Caco-2 (cell line): ENCODE data around the gene ISOC2. TPM values are rescaled to one million over a fixed set of nuclear protein-coding genes. Genes with fewer than 3 reads are reported as not detected.

Experiments used
- BruUV-seq: library from RNA; stranded (reverse); fragments of 400-500 nt; replicated peaks from 2 replicates; lab custom pipeline; 2021; lab: Mats Ljungman, UMichigan
- CTCF ChIA-PET: fragments of 300-600 bp; sonication (Branson Sonifier 250); formaldehyde crosslinking; loops from one replicate; lab custom pipeline; 2022; ENCODE audit warnings: antibody characterized with exemption; lab: Charles Lee
- POLR2A ChIA-PET: fragments of 300-600 bp; sonication (Branson Sonifier 250); formaldehyde crosslinking; loops from one replicate; lab custom pipeline; 2022; ENCODE audit warnings: antibody characterized with exemption; lab: Charles Lee
- DNase-seq, 2 experiments: peaks; one replicate each; pipeline versions ENCODE4 v3.0.0 to v3.0.0-alpha.2; 2020 to 2022
- H3K27me3 ChIP-seq: replicated peaks from 2 replicates; pipeline ENCODE4 v1.6.0; 2011; ENCODE audit warnings: low read length; ENCODE audit not compliant: control insufficient read depth, insufficient read depth
- H3K36me3 ChIP-seq: 2 replicates; pipeline ENCODE4 v1.5.1; 2011; ENCODE audit warnings: low read length; ENCODE audit not compliant: control insufficient read depth, insufficient read depth
- H3K4me1 ChIP-seq: fragments of 250-450 bp; sonication (Bioruptor Pico); 2 replicates; pipeline ENCODE4 v1.5.1; 2020; ENCODE audit warnings: mild to moderate bottlenecking
- H3K4me3 ChIP-seq: 2 replicates; pipeline ENCODE4 v1.5.1; 2011; ENCODE audit warnings: low read depth, mild to moderate bottlenecking, control low read depth, low read length
- H3K9me3 ChIP-seq: fragments of 250-450 bp; sonication (Bioruptor Pico); 2 replicates; pipeline ENCODE4 v1.5.1; 2020; ENCODE audit warnings: mild to moderate bottlenecking, moderate library complexity
- H3K27ac Mint-ChIP-seq: one replicate; pipeline ENCODE4 v1.8.0; 2022; ENCODE audit warnings: mixed read lengths; ENCODE audit not compliant: unreplicated experiment
- H3K27me3 Mint-ChIP-seq: one replicate; pipeline ENCODE4 v1.8.0; 2022; ENCODE audit warnings: mixed read lengths; ENCODE audit not compliant: insufficient read depth, unreplicated experiment
- H3K36me3 Mint-ChIP-seq: one replicate; pipeline ENCODE4 v1.8.0; 2022; ENCODE audit warnings: mild to moderate bottlenecking, mixed read lengths; ENCODE audit not compliant: insufficient read depth, unreplicated experiment
- H3K4me1 Mint-ChIP-seq: one replicate; pipeline ENCODE4 v1.8.0; 2022; ENCODE audit warnings: low read depth, mixed read lengths; ENCODE audit not compliant: unreplicated experiment
- H3K4me3 Mint-ChIP-seq: one replicate; pipeline ENCODE4 v1.8.0; 2022; ENCODE audit warnings: mild to moderate bottlenecking, moderate library complexity, mixed read lengths; ENCODE audit not compliant: unreplicated experiment
- H3K9me3 Mint-ChIP-seq: one replicate; pipeline ENCODE4 v1.8.0; 2022; ENCODE audit warnings: mixed read lengths; ENCODE audit not compliant: unreplicated experiment
- intact Hi-C: fragments of 100-400 bp; cut with micrococcal nuclease; formaldehyde crosslinking; loops from one replicate; pipeline ENCODE4 v1.10.0; 2022; ENCODE audit not compliant: unreplicated experiment
- total RNA-seq: library from RNA; stranded (reverse); gene quantifications from 2 replicates; pipeline ENCODE4 v1.2.3, GENCODE V29; 2022
- TF ChIP-seq, protein P1 (sequence below), 2 experiments: fragments of 200-600 bp in 1 of 2; IDR thresholded peaks; 1 replicate in 1 of 2; 2 replicates in 1 of 2; pipeline versions ENCODE4 v1.5.1 to v1.8.0; 2011 to 2022; ENCODE audit warnings: antibody characterized with exemption in 1 of 2, control low read depth in 1 of 2, inconsistent platforms in 1 of 2, low read depth in 1 of 2, low read length in 1 of 2, mild to moderate bottlenecking in 1 of 2, moderate library complexity in 1 of 2; ENCODE audit not compliant: insufficient read depth in 1 of 2, severe bottlenecking in 1 of 2, unreplicated experiment in 1 of 2

ISOC2 gene
- total RNA-seq, 1 experiment from 2014 or later, result 40.6 TPM

DNA sequence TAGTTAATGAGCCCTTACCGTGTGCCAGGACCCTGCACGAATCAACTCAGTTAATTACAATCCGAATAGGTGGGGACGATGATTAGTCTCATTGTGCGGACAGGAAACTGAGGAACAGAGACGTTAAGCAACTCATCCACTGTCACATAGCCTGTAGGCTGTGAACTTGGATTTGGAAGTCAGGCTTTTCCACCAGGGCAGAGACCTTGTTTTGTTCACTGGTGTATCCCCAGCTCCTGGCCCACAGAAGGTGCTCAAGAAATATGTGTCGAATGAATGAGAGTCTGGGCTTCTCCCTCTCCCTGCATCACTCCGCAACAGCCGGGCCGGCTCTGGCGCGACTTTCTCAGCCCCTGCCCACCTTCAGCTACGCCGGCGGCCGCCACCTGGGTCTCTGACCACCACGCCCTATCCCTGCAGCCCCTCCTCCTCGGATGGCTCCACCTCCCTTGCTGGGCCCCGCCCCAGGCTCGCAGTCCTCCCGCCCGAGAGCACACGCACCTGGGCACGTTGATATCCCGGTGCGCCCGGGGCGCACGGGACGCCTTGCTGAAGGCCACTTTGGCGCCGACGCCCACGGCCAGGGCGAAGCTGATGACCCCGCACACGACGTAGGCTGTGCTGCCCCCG, 19.6 kb downstream of the ISOC2 start:
- peaks cover 10% of the 10 kb centered on the region for H3K27me3 ChIP-seq
- H3K9me3 ChIP-seq, result 0 out of 2 replicates have a peak, but pooled peaks cover 3% of the 10 kb centered on the region
- intact Hi-C loops, result no loop called here
- BruUV-seq, result no TSS peak
- peaks cover 11% of the 10 kb centered on the region; the same call in 1 of the 2 replicates for H3K4me1 ChIP-seq
- DNase-seq, result no peak
- Mint-ChIP-seq H3K4me1 (no peaks in the 10 kb centered on the region), H3K4me3 (peak overlapping the region; percentile 6), H3K27ac (no peak overlapping the region), H3K27me3 (peaks cover 44% of the 10 kb centered on the region), H3K36me3 (peaks cover 7% of the 10 kb centered on the region), H3K9me3 (no peaks in the 10 kb centered on the region)
- TF ChIP-seq, protein P1, sequence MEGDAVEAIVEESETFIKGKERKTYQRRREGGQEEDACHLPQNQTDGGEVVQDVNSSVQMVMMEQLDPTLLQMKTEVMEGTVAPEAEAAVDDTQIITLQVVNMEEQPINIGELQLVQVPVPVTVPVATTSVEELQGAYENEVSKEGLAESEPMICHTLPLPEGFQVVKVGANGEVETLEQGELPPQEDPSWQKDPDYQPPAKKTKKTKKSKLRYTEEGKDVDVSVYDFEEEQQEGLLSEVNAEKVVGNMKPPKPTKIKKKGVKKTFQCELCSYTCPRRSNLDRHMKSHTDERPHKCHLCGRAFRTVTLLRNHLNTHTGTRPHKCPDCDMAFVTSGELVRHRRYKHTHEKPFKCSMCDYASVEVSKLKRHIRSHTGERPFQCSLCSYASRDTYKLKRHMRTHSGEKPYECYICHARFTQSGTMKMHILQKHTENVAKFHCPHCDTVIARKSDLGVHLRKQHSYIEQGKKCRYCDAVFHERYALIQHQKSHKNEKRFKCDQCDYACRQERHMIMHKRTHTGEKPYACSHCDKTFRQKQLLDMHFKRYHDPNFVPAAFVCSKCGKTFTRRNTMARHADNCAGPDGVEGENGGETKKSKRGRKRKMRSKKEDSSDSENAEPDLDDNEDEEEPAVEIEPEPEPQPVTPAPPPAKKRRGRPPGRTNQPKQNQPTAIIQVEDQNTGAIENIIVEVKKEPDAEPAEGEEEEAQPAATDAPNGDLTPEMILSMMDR (IDR thresholded peaks at IDR 0.05; ENCODE audit: insufficient read depth in 1 of 2, low read depth in 1 of 2, low read length in 1 of 2, severe bottlenecking in 1 of 2, unreplicated experiment in 1 of 2), result no peak
- H3K4me3 ChIP-seq, result no peak overlapping the region
- CTCF ChIA-PET, result interaction anchor here (0.6 to 1.2 kb wide), 2 partner anchors 20 to 58 kb away, joined by 4 read pairs; partner anchors contain the start of genes ISOC2 and TMEM238
- no peaks in the 10 kb centered on the region for H3K36me3 ChIP-seq
- POLR2A ChIA-PET, result interaction anchor here (0.7 kb wide), 1 partner anchor 157 kb away, joined by 4 read pairs; the partner anchor contains the start of gene FIZ1

GRCh38 chr19:55441319-55441691, 20.1 kb downstream of the ISOC2 start:
- no TSS peak for BruUV-seq
- Histone ChIP-seq H3K4me1 (peaks cover 11% of the 10 kb centered on the region; the same call in 1 of the 2 replicates), H3K4me3 (no peak overlapping the region), H3K36me3 (no peaks in the 10 kb centered on the region), H3K9me3 (0 out of 2 replicates have a peak, but pooled peaks cover 3% of the 10 kb centered on the region), H3K27me3 (peaks cover 10% of the 10 kb centered on the region)
- Mint-ChIP-seq H3K4me3 (peak overlapping the region; percentile 6), H3K4me1 (no peaks in the 10 kb centered on the region), H3K27me3 (peaks cover 44% of the 10 kb centered on the region), H3K27ac (no peak overlapping the region), H3K36me3 (peaks cover 7% of the 10 kb centered on the region), H3K9me3 (no peaks in the 10 kb centered on the region)
- intact Hi-C loops, result no loop called here
- DNase-seq, result no peak
- TF ChIP-seq, protein P1 (IDR thresholded peaks at IDR 0.05; ENCODE audit: insufficient read depth in 1 of 2, low read depth in 1 of 2, low read length in 1 of 2, severe bottlenecking in 1 of 2, unreplicated experiment in 1 of 2), result no peak
- ChIA-PET CTCF (interaction anchor here (0.6 to 1.2 kb wide), 2 partner anchors 20 to 57 kb away, joined by 4 read pairs; partner anchors contain the start of genes ISOC2 and TMEM238), POLR2A (interaction anchor here (0.7 kb wide), 1 partner anchor 158 kb away, joined by 4 read pairs; the partner anchor contains the start of gene FIZ1)

- no peak overlapping the region for H3K4me3 Mint-ChIP-seq
- no peak for DNase-seq
- H3K36me3 Mint-ChIP-seq, result peaks cover 7% of the 10 kb centered on the region
- no peaks in the 10 kb centered on the region for H3K4me1 Mint-ChIP-seq
- Histone ChIP-seq H3K4me1 (peaks cover 11% of the 10 kb centered on the region; the same call in 1 of the 2 replicates), H3K36me3 (no peaks in the 10 kb centered on the region), H3K27me3 (peaks cover 10% of the 10 kb centered on the region), H3K9me3 (0 out of 2 replicates have a peak, but pooled peaks cover 3% of the 10 kb centered on the region), H3K4me3 (no peak overlapping the region)
- ChIA-PET POLR2A (no interaction called here), CTCF (no interaction called here)
- intact Hi-C loops, result no loop called here
- TF ChIP-seq, protein P1 (IDR thresholded peaks at IDR 0.05; ENCODE audit: insufficient read depth in 1 of 2, low read depth in 1 of 2, low read length in 1 of 2, severe bottlenecking in 1 of 2, unreplicated experiment in 1 of 2), result no peak
- peaks cover 42% of the 10 kb centered on the region for H3K27me3 Mint-ChIP-seq
- no TSS peak for BruUV-seq
- H3K9me3 Mint-ChIP-seq, result no peaks in the 10 kb centered on the region
- H3K27ac Mint-ChIP-seq, result no peak overlapping the region
Observed at GRCh38 chr19:55440411-55441105, 20.9 kb downstream of the ISOC2 start.
